ENCODE measurements around the gene ZNF462.

- TF ChIP-seq, protein P1, sequence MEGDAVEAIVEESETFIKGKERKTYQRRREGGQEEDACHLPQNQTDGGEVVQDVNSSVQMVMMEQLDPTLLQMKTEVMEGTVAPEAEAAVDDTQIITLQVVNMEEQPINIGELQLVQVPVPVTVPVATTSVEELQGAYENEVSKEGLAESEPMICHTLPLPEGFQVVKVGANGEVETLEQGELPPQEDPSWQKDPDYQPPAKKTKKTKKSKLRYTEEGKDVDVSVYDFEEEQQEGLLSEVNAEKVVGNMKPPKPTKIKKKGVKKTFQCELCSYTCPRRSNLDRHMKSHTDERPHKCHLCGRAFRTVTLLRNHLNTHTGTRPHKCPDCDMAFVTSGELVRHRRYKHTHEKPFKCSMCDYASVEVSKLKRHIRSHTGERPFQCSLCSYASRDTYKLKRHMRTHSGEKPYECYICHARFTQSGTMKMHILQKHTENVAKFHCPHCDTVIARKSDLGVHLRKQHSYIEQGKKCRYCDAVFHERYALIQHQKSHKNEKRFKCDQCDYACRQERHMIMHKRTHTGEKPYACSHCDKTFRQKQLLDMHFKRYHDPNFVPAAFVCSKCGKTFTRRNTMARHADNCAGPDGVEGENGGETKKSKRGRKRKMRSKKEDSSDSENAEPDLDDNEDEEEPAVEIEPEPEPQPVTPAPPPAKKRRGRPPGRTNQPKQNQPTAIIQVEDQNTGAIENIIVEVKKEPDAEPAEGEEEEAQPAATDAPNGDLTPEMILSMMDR (IDR thresholded peaks at IDR 0.05) = no peak
- TF ChIP-seq POLR2A (IDR thresholded peaks at IDR 0.05) = no peak
Measured at GRCh38 chr9:106911951-106912350, 49.0 kb downstream of the ZNF462 start.
